Fibroblast of lung (primary cell): Measurements from ENCODE around the gene CADM2.

ENCODE experiments used
- CTCF ChIP-seq, 2 donors: IDR thresholded peaks in 1 of 2; conservative IDR thresholded peaks in 1 of 2; 1 replicate in 1 of 2; 2 replicates in 1 of 2; pipeline ENCODE4 v1.5.1; 2011 to 2012; ENCODE audit warnings: low read length in 2 of 2, control low read depth in 1 of 2, inconsistent platforms in 1 of 2, low read depth in 1 of 2, mild to moderate bottlenecking in 1 of 2
- EZH2 ChIP-seq: IDR thresholded peaks from 2 replicates; pipeline ENCODE4 v1.5.1; 2012; ENCODE audit warnings: low read length, control low read depth, mild to moderate bottlenecking; ENCODE audit errors: missing control alignments

GRCh38 chr3:85672761-85673160 is 714.0 kb downstream of the CADM2 start:
- TF ChIP-seq EZH2 = no peak
- no peak for TF ChIP-seq CTCF (conservative IDR thresholded peaks at IDR 0.05 in 1 of 2, IDR thresholded peaks at IDR 0.05 in 1 of 2; ENCODE audit: low read depth in 1 of 2, low read length in 2 of 2)
